ENCODE data around the gene OR9Q1.

OR9Q1 gene, protein sequence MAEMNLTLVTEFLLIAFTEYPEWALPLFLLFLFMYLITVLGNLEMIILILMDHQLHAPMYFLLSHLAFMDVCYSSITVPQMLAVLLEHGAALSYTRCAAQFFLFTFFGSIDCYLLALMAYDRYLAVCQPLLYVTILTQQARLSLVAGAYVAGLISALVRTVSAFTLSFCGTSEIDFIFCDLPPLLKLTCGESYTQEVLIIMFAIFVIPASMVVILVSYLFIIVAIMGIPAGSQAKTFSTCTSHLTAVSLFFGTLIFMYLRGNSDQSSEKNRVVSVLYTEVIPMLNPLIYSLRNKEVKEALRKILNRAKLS

DNA sequence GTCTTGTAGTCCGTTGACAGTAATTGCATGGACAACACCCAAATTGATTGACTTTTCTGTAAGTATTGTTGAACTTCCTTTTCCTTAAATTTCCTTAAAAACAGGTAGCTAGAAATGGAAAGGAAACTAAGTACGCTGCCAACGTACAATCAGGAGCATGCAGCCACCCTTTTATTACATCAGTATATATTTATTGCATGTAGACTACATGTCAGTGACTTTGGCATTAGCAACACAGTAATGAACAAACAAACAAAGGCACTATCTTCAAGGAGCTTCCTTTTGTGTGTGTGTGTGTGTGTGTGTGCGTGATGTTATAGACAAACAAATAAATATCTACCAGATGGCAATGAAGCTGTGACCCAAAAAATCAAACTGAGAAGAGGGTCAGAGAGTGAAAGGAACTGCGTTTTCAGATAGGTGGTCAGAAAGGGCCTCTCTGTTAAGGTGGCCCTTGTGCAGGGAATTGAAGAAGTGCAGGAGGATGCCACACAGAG is at the start of gene OR9Q1:
Gene OR9Q1 (plus strand): TSS at position 447 of the 497 bp plus-strand sequence. CDS start 155,564 bp downstream, outside the sequence.
- Histone ChIP-seq H3K36me3 (replicated peaks) (no peaks in the 10 kb centered on the region), H3K27ac (no peak within 1 kb of the TSS), H3K4me3 (ENCODE audit: low read depth, low read length) (no peak within 1 kb of the TSS), H3K27me3 (replicated peaks) (no peaks in the 10 kb centered on the region)
- in situ Hi-C loops (cut with HindIII; ENCODE audit: low pct_ligation_motif_present, low sequenced_read_pairs) = no loop called here
- DNase-seq = no peak
- TF ChIP-seq, protein P1, sequence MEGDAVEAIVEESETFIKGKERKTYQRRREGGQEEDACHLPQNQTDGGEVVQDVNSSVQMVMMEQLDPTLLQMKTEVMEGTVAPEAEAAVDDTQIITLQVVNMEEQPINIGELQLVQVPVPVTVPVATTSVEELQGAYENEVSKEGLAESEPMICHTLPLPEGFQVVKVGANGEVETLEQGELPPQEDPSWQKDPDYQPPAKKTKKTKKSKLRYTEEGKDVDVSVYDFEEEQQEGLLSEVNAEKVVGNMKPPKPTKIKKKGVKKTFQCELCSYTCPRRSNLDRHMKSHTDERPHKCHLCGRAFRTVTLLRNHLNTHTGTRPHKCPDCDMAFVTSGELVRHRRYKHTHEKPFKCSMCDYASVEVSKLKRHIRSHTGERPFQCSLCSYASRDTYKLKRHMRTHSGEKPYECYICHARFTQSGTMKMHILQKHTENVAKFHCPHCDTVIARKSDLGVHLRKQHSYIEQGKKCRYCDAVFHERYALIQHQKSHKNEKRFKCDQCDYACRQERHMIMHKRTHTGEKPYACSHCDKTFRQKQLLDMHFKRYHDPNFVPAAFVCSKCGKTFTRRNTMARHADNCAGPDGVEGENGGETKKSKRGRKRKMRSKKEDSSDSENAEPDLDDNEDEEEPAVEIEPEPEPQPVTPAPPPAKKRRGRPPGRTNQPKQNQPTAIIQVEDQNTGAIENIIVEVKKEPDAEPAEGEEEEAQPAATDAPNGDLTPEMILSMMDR (IDR thresholded peaks at IDR 0.05; ENCODE audit: low read depth, low read length, missing control alignments) = no peak

DNA sequence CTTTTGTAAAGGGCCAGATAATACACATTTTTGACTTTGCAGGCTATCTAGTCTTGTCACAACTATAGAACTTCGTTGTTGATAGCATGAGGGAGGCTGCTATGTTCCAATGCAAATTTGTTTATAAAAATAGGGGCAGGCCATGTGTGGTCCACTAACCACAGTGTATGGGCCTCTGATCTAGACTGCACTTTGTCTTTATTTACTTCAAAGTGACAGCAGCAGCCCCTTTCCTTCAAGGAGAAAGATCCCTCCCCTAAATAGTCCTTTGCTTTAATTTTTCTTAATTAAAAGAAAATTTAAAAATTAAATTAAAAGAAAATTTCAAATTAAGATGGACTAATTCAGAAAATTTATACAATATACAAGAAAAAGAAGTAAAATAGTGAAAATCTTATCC is 49.5 kb upstream of the OR9Q1 start:
- no peak for DNase-seq
- in situ Hi-C loops (cut with HindIII; ENCODE audit: low pct_ligation_motif_present, low sequenced_read_pairs) = no loop called here
- H3K27ac ChIP-seq = no peak overlapping the region
- TF ChIP-seq, protein P1 (IDR thresholded peaks at IDR 0.05; ENCODE audit: low read depth, low read length, missing control alignments) = no peak
- H3K27me3 ChIP-seq (replicated peaks) = no peaks in the 10 kb centered on the region
- H3K36me3 ChIP-seq (replicated peaks) = no peaks in the 10 kb centered on the region
- no peak overlapping the region for H3K4me3 ChIP-seq (ENCODE audit: low read depth, low read length)

DNA sequence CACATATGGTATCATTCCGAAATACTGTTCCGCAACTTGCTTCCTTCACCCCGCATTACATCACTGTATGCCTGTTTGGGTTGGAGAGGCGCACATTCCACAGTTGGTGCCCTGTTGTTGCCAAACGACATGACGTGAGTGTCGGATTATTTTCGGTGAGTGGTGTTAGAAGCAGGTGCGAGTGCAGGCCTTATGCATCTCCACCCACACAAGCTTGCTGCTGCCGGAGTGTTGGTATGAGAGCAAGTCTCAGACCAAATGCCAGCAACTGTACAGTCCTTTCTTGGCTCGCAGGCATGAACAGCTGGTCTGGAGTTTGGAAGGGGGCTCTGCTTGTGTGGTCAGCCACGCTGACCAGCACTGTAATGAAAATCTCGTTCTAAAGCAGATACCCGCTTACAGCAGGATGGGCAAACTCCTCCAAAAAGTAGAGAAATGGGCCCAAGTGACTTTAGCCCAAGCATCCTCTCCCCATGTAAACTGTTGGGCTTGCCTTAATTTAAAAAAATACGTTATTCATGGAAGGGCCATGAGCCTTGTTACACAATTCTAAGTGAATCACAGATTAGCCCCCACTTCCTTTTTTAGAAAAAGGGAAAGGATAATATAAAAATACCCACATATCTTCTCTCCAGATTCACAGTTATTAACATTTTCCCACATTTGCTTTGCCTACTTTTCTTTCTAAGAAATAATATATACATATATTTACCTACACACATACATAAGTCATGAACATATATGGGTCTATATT is 48.7 kb upstream of the OR9Q1 start:
- no peak for DNase-seq
- H3K4me3 ChIP-seq (ENCODE audit: low read depth, low read length) = no peak overlapping the region
- no peaks in the 10 kb centered on the region for H3K27me3 ChIP-seq (replicated peaks)
- H3K36me3 ChIP-seq (replicated peaks) = no peaks in the 10 kb centered on the region
- no peak overlapping the region for H3K27ac ChIP-seq
- in situ Hi-C loops (cut with HindIII; ENCODE audit: low pct_ligation_motif_present, low sequenced_read_pairs) = no loop called here
- TF ChIP-seq, protein P1 (IDR thresholded peaks at IDR 0.05; ENCODE audit: low read depth, low read length, missing control alignments) = no peak

DNA sequence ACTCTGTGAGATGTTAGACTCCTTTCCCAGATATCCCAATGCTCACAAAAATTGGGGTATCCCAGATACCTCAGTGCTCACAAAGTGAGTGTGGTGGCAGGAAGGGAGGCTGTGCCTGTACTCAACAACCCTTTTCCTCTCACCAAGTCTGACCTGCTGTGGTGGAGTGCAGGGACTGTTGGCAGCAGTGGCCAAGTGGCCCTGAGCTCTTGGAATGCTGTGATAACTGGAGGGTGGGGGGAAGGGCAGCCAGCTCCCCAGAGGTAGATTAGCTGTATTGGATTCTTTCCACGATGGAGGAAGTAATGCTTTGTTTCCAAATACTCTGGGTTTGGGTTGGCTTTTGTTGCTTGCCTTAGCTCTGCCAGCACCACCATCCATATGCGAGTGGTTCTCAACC is 46.0 kb upstream of the OR9Q1 start:
- Histone ChIP-seq H3K27ac (no peak overlapping the region), H3K36me3 (replicated peaks) (no peaks in the 10 kb centered on the region), H3K4me3 (ENCODE audit: low read depth, low read length) (no peak overlapping the region), H3K27me3 (replicated peaks) (no peaks in the 10 kb centered on the region)
- DNase-seq = no peak
- TF ChIP-seq, protein P1 (IDR thresholded peaks at IDR 0.05; ENCODE audit: low read depth, low read length, missing control alignments) = no peak
- in situ Hi-C loops (cut with HindIII; ENCODE audit: low pct_ligation_motif_present, low sequenced_read_pairs) = no loop called here

DNA sequence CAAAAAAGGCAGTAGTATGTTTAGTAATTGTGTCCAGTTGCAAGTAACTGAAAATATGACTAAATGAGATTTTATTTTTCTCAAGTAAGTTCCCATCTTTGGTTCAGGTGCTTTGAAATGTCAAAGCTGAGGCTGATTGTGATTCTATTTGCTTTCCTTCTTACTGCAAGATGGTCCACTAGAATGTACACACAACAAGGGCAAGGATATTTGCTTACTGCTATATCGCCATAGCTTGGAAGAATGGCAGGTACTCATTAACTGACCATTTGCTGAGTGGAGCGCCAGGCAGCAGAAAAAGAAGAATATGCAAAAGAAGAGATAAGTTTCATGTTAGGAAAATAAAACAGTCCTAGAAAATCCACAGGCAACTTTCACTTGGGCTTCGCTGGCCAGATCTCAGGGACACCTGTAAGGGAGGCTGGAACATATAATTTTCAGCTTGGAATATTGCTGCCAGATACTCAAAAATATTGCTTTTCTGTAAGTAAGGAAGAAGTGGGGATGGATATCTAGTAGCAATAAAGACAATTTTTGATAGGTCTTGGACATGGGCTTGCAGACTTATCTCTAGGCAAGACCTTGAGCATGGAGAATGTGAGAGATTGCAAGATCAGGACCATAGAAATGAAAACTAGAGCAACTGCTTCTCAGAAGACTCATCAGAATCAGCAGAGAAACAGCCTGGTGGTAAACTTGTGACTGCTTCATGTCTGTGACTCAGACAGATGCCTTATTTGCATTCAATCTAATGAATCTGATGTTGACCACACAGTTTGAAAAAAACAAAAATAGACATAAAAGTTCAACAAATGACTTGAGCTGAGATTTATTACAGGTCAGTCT is 44.8 kb upstream of the OR9Q1 start:
- no peak for DNase-seq
- in situ Hi-C loops (cut with HindIII; ENCODE audit: low pct_ligation_motif_present, low sequenced_read_pairs) = no loop called here
- Histone ChIP-seq H3K4me3 (ENCODE audit: low read depth, low read length) (no peak overlapping the region), H3K27me3 (replicated peaks) (no peaks in the 10 kb centered on the region), H3K27ac (no peak overlapping the region), H3K36me3 (replicated peaks) (no peaks in the 10 kb centered on the region)
- TF ChIP-seq, protein P1 (IDR thresholded peaks at IDR 0.05; ENCODE audit: low read depth, low read length, missing control alignments) = no peak
